Transverse colon (tissue), 4 donors: ENCODE measurements around the gene TRIB2.

Experiments used
- POLR2A ChIP-seq: fragments of 450-650 bp; IDR thresholded peaks from one replicate; pipeline ENCODE4 v1.6.1; 2016; ENCODE audit warnings: antibody characterized with exemption, mild to moderate bottlenecking, moderate library complexity
- POLR2AphosphoS5 ChIP-seq, 3 donors: sonication (generic); formaldehyde crosslinking; IDR thresholded peaks; one replicate each; pipeline ENCODE4 v1.6.1; 2016; ENCODE audit warnings: antibody characterized with exemption in 3 of 3
- TF ChIP-seq, protein P1 (sequence below), 5 experiments: fragments of 200-600 bp in 3 of 5; fragments of 450-650 bp in 2 of 5; sonication (generic) in 3 of 5; IDR thresholded peaks; 1 replicate in 2 of 5; 2 replicates in 3 of 5; pipeline ENCODE4 v1.5.1; 2016 to 2017; ENCODE audit warnings: antibody characterized with exemption in 5 of 5, inconsistent platforms in 3 of 5, mild to moderate bottlenecking in 2 of 5, moderate library complexity in 1 of 5

DNA sequence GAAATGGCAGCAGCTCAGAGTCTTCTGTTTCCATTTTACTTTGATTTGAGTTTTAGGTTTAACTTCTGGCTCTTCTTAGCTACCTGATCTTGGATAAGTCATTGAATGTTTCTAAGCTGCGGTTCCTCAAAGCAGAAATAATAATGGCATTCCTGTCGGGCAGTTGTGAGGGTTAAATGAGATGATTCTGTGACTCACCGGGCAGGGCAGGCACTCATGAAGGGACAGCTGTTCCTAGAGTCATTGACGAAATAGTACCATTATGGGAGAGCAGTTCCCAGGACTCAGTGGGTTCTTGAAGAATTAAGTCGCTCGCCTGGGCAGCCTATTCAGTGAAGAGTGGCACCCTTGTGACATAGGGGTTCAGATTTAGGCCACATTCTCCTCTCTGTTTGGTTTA is 10.3 kb downstream of the TRIB2 start:
- TF ChIP-seq, protein P1, sequence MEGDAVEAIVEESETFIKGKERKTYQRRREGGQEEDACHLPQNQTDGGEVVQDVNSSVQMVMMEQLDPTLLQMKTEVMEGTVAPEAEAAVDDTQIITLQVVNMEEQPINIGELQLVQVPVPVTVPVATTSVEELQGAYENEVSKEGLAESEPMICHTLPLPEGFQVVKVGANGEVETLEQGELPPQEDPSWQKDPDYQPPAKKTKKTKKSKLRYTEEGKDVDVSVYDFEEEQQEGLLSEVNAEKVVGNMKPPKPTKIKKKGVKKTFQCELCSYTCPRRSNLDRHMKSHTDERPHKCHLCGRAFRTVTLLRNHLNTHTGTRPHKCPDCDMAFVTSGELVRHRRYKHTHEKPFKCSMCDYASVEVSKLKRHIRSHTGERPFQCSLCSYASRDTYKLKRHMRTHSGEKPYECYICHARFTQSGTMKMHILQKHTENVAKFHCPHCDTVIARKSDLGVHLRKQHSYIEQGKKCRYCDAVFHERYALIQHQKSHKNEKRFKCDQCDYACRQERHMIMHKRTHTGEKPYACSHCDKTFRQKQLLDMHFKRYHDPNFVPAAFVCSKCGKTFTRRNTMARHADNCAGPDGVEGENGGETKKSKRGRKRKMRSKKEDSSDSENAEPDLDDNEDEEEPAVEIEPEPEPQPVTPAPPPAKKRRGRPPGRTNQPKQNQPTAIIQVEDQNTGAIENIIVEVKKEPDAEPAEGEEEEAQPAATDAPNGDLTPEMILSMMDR (IDR thresholded peaks at IDR 0.05), result no peak
- TF ChIP-seq POLR2A, result no peak
- no peak for TF ChIP-seq POLR2AphosphoS5 (IDR thresholded peaks at IDR 0.05)
